ENCODE measurements around the gene ZNF566.

The ZNF566 gene

DNA sequence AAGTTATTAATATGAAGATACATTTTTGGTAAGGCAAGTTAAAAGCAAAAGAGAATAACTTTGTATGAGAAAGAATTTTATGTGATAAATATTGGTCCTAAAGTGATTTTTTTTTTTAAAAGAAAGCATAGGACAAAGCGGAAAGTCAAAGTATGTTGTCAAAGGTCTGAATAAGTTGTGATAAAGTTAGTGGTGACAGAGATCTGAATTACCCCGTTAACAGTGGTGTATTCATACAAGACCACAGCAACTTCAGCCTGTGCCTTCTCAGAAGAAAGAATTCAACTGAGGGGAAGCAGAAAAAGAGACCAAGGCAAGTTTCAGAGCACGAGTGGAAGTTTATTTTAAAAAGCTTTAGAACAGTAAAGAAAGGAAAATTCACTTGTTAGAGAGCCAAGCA is 19.0 kb upstream of the ZNF566 start:
- ChIA-PET POLR2A (no interaction called here), CTCF (no interaction called here)
- H3K27ac ChIP-seq (ENCODE audit: extremely low read depth, low read depth, low read length): no peak overlapping the region
- H3K4me1 ChIP-seq (ENCODE audit: control insufficient read depth, insufficient read depth, low read length): no peaks in the 10 kb centered on the region
- H3K9me3 ChIP-seq (ENCODE audit: control insufficient read depth, insufficient read depth, low read depth, low read length): peaks cover 26% of the 10 kb centered on the region
- peaks cover 0 to 9% of the 10 kb centered on the region in 2 experiments; a peak in 2 of 3 replicates for H3K36me3 ChIP-seq (ENCODE audit: control insufficient read depth in 2 of 2, insufficient read depth in 1 of 2, low read length in 2 of 2)
- no peak overlapping the region for H3K4me3 ChIP-seq (ENCODE audit: low read depth, low read length)
- TF ChIP-seq ZNF112 (tag by site-specific recombination; IDR thresholded peaks at IDR 0.05): no peak
- peak; percentile 87 for TF ChIP-seq SETDB1 (IDR thresholded peaks at IDR 0.05; ENCODE audit: insufficient read length, low read length)
- no peak for TF ChIP-seq ZBTB21 (tag by site-specific recombination; IDR thresholded peaks at IDR 0.05)
- TF ChIP-seq ZNF660 (tag by site-specific recombination; IDR thresholded peaks at IDR 0.05): no peak
- peak; percentile 72 for TF ChIP-seq ZNF549 (tag by site-specific recombination; IDR thresholded peaks at IDR 0.05)
- TF ChIP-seq TRIM28 (IDR thresholded peaks at IDR 0.05; ENCODE audit: borderline replicate concordance, low read length): 0 out of 2 replicates have a peak, but pooled peaks have one; percentile 13
- TF ChIP-seq ZNF214 (tag by site-specific recombination; IDR thresholded peaks at IDR 0.05; ENCODE audit: borderline replicate concordance): no peak
- TF ChIP-seq ZNF626 (tag by site-specific recombination; IDR thresholded peaks at IDR 0.05): 0 out of 2 replicates have a peak, but pooled peaks have one; percentile 48
- TF ChIP-seq ZNF529 (tag by site-specific recombination; IDR thresholded peaks at IDR 0.05; ENCODE audit: insufficient replicate concordance): peak; percentile 14
- no peak for TF ChIP-seq EGR2 (tag by site-specific recombination; IDR thresholded peaks at IDR 0.05; ENCODE audit: low read depth)
- 0 out of 2 replicates have a peak, but pooled peaks have one; percentile 27 for TF ChIP-seq ZNF37A (tag by site-specific recombination; IDR thresholded peaks at IDR 0.05)
- no peak for TF ChIP-seq ZNF670 (tag by site-specific recombination; IDR thresholded peaks at IDR 0.05; ENCODE audit: low read depth)
- TF ChIP-seq KLF7 (tag by site-specific recombination; IDR thresholded peaks at IDR 0.05; ENCODE audit: borderline replicate concordance): 0 out of 2 replicates have a peak, but pooled peaks have one; percentile 2
- TF ChIP-seq, protein P1, sequence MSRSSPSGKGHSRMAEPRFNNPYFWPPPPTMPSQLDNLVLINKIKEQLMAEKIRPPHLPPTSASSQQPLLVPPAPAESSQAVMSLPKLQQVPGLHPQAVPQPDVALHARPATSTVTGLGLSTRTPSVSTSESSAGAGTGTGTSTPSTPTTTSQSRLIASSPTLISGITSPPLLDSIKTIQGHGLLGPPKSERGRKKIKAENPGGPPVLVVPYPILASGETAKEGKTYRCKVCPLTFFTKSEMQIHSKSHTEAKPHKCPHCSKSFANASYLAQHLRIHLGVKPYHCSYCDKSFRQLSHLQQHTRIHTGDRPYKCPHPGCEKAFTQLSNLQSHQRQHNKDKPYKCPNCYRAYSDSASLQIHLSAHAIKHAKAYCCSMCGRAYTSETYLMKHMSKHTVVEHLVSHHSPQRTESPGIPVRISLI (tag by site-specific recombination; IDR thresholded peaks at IDR 0.05): no peak

DNA sequence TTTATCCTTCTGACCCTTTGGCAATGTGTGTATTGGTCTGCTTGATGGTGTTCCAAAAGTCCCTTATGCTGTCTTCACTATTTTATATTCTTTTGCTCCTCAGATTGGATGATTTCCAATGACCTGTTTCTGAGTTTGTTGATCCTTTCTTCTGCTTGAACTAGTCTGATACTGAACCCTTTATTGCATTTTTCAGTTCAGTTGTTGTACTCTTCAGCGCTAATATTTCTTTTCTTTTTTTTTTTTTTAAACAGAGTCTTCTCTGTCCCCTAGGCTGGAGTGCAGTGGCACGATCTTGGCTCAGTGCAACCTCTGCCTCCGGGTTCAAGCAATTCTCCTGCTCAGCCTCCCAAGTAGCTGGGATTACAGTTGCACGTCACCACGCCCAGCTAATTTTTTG is 12.6 kb upstream of the ZNF566 start:
- no peaks in the 10 kb centered on the region; a peak in 1 of 3 replicates for H3K36me3 ChIP-seq (ENCODE audit: control insufficient read depth in 2 of 2, insufficient read depth in 1 of 2, low read length in 2 of 2)
- CTCF ChIA-PET: interaction anchor here (0.7 kb wide), 1 partner anchor 178 kb away, joined by 6 read pairs; no protein-coding TSS in a partner anchor
- TF ChIP-seq, protein P2, sequence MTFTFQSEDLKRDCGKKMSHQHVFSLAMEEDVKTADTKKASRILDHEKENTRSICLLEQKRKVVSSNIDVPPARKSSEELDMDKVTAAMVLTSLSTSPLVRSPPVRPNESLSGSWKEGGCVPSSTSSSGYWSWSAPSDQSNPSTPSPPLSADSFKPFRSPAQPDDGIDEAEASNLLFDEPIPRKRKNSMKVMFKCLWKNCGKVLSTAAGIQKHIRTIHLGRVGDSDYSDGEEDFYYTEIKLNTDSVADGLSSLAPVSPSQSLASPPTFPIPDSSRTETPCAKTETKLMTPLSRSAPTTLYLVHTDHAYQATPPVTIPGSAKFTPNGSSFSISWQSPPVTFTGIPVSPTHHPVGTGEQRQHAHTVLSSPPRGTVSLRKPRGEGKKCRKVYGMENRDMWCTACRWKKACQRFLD (tag by site-specific recombination; IDR thresholded peaks at IDR 0.05): no peak
- TF ChIP-seq ZNF529 (tag by site-specific recombination; IDR thresholded peaks at IDR 0.05; ENCODE audit: insufficient replicate concordance): no peak
- TF ChIP-seq ZFP3 (tag by site-specific recombination; IDR thresholded peaks at IDR 0.05; ENCODE audit: low read depth): no peak
- POLR2A ChIA-PET: interaction anchor here (1.1 kb wide), 1 partner anchor 12 kb away, joined by 4 read pairs; the partner anchor contains the start of gene ZNF566
- H3K27ac ChIP-seq (ENCODE audit: extremely low read depth, low read depth, low read length): no peak overlapping the region
- H3K4me1 ChIP-seq (ENCODE audit: control insufficient read depth, insufficient read depth, low read length): no peaks in the 10 kb centered on the region
- H3K4me3 ChIP-seq (ENCODE audit: low read depth, low read length): no peak overlapping the region
- H3K9me3 ChIP-seq (ENCODE audit: control insufficient read depth, insufficient read depth, low read depth, low read length): peaks cover 23% of the 10 kb centered on the region

DNA sequence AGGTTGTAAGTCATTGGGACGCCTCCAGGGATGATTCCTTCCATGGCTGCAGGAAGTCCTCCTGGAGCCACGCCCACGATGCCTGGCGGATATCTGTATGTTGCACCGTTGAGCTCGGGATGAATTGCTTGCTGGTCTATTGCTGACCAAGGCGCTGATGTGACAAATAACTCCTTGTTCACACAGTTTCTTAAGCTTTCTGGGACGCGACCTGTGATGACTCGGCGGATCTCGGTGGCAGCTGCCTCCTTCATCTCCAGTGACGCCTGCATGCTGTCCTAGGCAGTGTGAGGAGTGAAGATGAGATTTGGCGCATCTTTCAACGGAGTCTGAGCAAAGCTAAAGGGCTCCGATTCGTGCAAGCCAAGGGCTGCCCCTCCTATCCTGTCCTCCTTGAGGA is 7.6 kb upstream of the ZNF566 start:
- CTCF ChIA-PET: interaction anchor here (0.7 kb wide), 1 partner anchor 21 kb away, joined by 4 read pairs; no protein-coding TSS in a partner anchor
- Histone ChIP-seq H3K4me3 (ENCODE audit: low read depth, low read length) (no peak overlapping the region), H3K9me3 (ENCODE audit: control insufficient read depth, insufficient read depth, low read depth, low read length) (peaks cover 11% of the 10 kb centered on the region), H3K27ac (ENCODE audit: extremely low read depth, low read depth, low read length) (no peak overlapping the region), H3K36me3 (ENCODE audit: control insufficient read depth in 2 of 2, insufficient read depth in 1 of 2, low read length in 2 of 2) (no peaks in the 10 kb centered on the region; a peak in 1 of 3 replicates), H3K4me1 (ENCODE audit: control insufficient read depth, insufficient read depth, low read length) (no peaks in the 10 kb centered on the region)
- POLR2A ChIA-PET: no interaction called here
- TF ChIP-seq ZNF391 (tag by site-specific recombination; IDR thresholded peaks at IDR 0.05; ENCODE audit: borderline replicate concordance, low read depth) (no peak), GLI4 (tag by site-specific recombination; IDR thresholded peaks at IDR 0.05) (no peak), MZF1 (tag by site-specific recombination; IDR thresholded peaks at IDR 0.05; ENCODE audit: borderline replicate concordance) (no peak), ZNF292 (tag by site-specific recombination; IDR thresholded peaks at IDR 0.05; ENCODE audit: borderline replicate concordance, low read depth) (no peak), ZNF701 (tag by site-specific recombination; IDR thresholded peaks at IDR 0.05) (no peak)
